GM18867 (cell line): ENCODE measurements around the gene C2orf69.

Source experiments
- ATAC-seq: cut with Tn5 transposase; IDR thresholded peaks from one replicate; pipeline ENCODE4 v1.9.1; 2021; ENCODE audit warnings: mild to moderate bottlenecking, moderate library complexity; ENCODE audit not compliant: unreplicated experiment

C2orf69 gene

GRCh38 chr2:199966976-199967375 lies 55.9 kb downstream of the C2orf69 start:
- ATAC-seq = no peak

GRCh38 chr2:199968126-199968525 lies 57.0 kb downstream of the C2orf69 start:
- no peak for ATAC-seq

- no peak for ATAC-seq
These were observed 61.1 kb downstream of the C2orf69 start for GRCh38 chr2:199972088-199972626.

GRCh38 chr2:199973703-199974102 lies 62.6 kb downstream of the C2orf69 start:
- no peak for ATAC-seq

- no peak for ATAC-seq
These were observed 64.3 kb downstream of the C2orf69 start for GRCh38 chr2:199975273-199975895.
